HG02678 (cell line): ENCODE measurements around the gene NPBWR2.
"Not testable (repeated sequence)": the region's sequence is repeated elsewhere in the genome, so short reads cannot be mapped to it uniquely, and the experiment has no call there.

Source experiments
- ATAC-seq: cut with Tn5 transposase; IDR thresholded peaks from one replicate; pipeline ENCODE4 v1.9.1; 2021; ENCODE audit warnings: mild to moderate bottlenecking, moderate library complexity; ENCODE audit not compliant: unreplicated experiment

The NPBWR2 gene

GRCh38 chr20:64119681-64120341 lies 12.4 kb upstream of the NPBWR2 start:
- no peak for ATAC-seq

- ATAC-seq: no peak
These were observed 11.9 kb upstream of the NPBWR2 start for GRCh38 chr20:64119301-64119680.

- ATAC-seq: not testable (repeated sequence)
These were observed 10.0 kb upstream of the NPBWR2 start for GRCh38 chr20:64117432-64117777.

DNA sequence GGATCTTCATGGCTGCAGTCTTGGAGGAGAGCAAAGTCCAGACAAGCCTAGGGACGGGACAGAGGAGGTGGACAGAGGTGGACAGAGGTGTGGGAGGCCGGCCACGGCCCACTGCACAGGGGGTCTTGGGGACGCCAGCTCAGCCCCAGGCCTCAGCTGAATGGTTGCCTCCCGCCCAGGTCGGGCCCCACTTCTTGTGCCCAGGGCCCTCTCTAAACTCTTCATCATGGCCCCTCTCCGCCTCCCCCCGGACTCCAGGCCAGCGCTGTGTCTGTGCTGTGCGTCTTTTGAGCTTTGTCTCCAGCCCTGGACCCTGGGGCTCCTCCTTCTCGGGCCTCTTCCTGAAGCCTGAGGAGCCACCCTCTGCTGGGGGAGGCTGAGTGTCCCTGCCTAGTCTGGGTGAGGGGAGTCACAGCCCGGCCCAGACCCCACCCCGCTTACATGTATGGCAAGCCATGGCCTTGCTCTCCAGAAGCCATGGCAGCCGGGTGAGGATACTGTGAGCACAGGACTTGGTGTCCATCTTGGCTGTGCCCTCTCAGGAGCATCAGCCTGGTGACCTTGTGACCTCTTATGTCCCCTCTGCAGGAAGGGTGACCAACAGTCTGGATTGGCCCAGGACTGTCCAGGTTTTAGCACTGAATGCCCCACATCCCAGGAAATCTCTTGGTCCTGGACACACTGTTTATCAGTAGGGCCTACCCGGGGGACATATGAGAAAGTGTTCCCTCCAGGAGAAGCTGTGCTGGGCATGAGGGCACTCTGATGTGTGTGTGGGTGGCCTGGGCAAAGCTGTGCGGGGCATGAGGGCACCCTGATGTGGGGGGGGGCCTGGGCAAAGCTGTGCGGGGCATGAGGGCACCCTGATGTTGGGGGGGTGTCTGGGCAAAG lies 9.4 kb upstream of the NPBWR2 start:
- no peak for ATAC-seq

- ATAC-seq: no peak
These were observed 8.7 kb upstream of the NPBWR2 start for GRCh38 chr20:64116016-64116415.

- no peak for ATAC-seq
These were observed 8.0 kb upstream of the NPBWR2 start for GRCh38 chr20:64115171-64115911.

- ATAC-seq: no peak
These were observed 7.1 kb upstream of the NPBWR2 start for GRCh38 chr20:64114356-64114971.

DNA sequence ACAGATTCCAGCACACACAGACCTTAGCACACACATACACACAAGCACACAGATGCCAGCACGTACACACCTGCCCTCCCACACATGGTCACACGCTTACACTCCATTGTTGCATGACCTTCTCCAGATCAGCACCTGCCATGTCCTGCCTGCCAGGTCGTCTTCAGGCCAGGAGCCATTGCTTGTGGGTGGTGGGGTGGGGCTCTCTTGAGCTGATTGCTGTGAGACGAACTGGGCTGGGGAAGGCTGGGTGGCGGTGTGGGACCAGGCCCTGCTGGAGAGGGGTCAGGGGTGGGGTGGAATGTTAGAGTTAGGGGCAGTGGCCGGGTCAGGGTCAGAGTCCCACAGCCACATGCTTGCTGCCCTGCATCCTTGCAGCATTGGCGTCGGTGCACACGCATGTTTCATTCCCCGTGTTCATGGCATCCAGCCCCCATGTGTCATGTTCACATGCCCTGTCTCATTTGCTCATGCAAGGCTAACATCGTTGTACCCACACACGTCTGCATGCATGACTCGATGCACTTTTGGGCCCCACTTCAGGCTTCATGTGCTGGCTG lies 6.5 kb upstream of the NPBWR2 start:
- no peak for ATAC-seq

- ATAC-seq: no peak
These were observed 6.0 kb upstream of the NPBWR2 start for GRCh38 chr20:64113444-64113775.

- ATAC-seq: no peak
These were observed 5.5 kb upstream of the NPBWR2 start for GRCh38 chr20:64112691-64113443.

DNA sequence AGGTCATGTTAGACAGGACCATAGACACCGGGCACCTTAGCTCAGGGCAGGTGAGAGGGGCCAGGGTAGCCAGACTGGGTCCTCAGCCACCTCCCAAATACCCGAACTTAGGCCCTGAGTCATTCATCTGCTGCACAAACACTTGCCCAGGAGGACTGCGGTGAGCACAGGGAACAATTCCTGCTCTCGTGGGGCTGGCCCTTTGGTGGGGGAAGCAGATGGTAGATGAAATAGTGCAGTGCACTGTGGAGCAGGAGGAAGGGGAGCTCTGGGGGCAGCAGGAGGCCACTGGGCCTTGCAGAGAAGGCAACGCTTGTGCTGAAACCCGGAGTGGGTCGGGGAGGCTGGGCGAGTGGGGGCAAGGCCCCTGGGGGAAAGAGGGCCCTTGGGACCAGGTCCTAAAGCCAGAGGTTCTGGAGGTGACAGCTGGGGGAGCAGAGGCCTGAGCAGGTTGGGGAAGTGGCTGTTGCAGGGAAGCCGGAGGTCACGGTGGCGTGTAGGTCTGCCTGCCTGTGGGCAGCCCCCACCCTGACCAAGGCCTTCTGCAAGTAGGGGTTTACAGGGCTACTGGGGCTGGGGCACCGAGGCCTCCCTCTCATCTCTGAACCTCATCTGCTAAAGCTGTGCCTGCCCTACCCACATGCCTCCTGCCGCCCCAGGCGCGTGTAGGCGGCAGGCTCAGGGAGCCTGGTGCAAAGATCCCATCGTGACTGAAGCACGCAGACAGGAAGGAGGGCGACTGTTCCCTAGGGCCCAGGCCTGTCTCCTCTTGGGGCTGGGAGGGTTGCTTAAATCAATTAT lies 4.7 kb upstream of the NPBWR2 start:
- ATAC-seq: no peak

GRCh38 chr20:64110411-64111068 lies 3.2 kb upstream of the NPBWR2 start:
- no peak for ATAC-seq

DNA sequence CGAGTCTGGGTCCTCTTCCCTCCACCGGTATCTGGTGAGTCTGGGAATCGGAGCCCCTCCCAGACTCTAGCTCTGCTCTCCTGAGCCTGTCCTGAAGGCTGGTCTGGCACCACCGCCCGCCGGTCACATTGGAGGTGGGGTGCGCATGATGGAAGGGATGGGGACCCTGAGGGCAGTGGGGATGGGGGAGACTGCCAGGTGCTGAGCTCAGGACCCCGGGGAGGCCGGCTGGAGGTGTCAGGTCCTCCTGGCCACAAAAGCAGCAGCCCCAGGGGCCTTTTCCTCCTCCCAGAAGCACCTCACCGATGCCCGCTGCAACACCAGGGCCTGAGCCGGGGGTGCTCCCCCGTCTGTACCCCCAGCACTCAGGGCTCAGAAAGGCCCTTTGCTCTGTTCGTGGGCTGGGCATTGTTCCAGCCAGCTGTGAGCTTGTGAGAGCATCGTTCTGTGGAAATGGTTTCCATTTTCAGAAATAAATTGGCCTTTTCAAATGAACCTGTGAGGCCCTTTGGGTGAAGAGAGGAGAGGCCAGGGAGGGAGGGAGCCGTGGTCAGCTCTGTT lies 2.5 kb upstream of the NPBWR2 start:
- ATAC-seq: no peak

- no peak for ATAC-seq
These were observed 1.6 kb upstream of the NPBWR2 start for GRCh38 chr20:64108731-64109681.

GRCh38 chr20:64107736-64108457 lies 532 bp upstream of the NPBWR2 start:
- ATAC-seq: no peak

GRCh38 chr20:64106435-64106961 lies 867 bp downstream of the NPBWR2 start:
- no peak for ATAC-seq
